ENCODE measurements around the gene PGA3. TPM values are rescaled to one million over a fixed set of nuclear protein-coding genes. Genes with fewer than 3 reads are reported as not detected.

PGA3 gene
- total RNA-seq, 1 donor from 2014 or later = 2.5 TPM

- intact Hi-C loops (cut with DNase I) = no loop called here
Observed at GRCh38 chr11:61258546-61258945, 55.2 kb downstream of the PGA3 start.

GRCh38 chr11:61259363-61259762 lies 56.0 kb downstream of the PGA3 start:
- Histone ChIP-seq H3K27me3 (no peaks in the 10 kb centered on the region), H3K4me3 (no peak overlapping the region), H3K36me3 (no peaks in the 10 kb centered on the region), H3K27ac (no peak overlapping the region), H3K4me1 (no peaks in the 10 kb centered on the region), H3K9me3 (no peaks in the 10 kb centered on the region)
- intact Hi-C loops (cut with DNase I) = no loop called here
- no peak for DNase-seq (ENCODE audit: extremely low spot score in 2 of 2)
- TF ChIP-seq CTCF (IDR thresholded peaks at IDR 0.05) (no peak), POLR2AphosphoS5 (IDR thresholded peaks at IDR 0.05; ENCODE audit: insufficient read depth in 1 of 2, low read depth in 1 of 2) (no peak)

More at GRCh38 chr11:61258546-61258945, 55.2 kb downstream of the PGA3 start:
- DNase-seq (ENCODE audit: extremely low spot score in 2 of 2) = no peak
- no peak overlapping the region for H3K4me3 ChIP-seq
- H3K27me3 ChIP-seq = no peaks in the 10 kb centered on the region
- no peak for TF ChIP-seq POLR2A (IDR thresholded peaks at IDR 0.05)
- TF ChIP-seq CTCF (IDR thresholded peaks at IDR 0.05) = no peak
- no peak for TF ChIP-seq POLR2AphosphoS5 (IDR thresholded peaks at IDR 0.05; ENCODE audit: insufficient read depth in 1 of 2, low read depth in 1 of 2)
- no peak overlapping the region for H3K27ac ChIP-seq
- no peaks in the 10 kb centered on the region for H3K36me3 ChIP-seq
- no peaks in the 10 kb centered on the region for H3K4me1 ChIP-seq
- H3K9me3 ChIP-seq = no peaks in the 10 kb centered on the region

Other genes with a start within 250 kb of the PGA3 start
- 3.9 TPM for gene CD6, start 231.8 kb upstream of the PGA3 start, total RNA-seq
- 0.98 TPM for gene CD5, start 101.0 kb upstream of the PGA3 start, total RNA-seq
- gene VPS37C, start 42.1 kb upstream of the PGA3 start, total RNA-seq = 15.7 TPM
- gene PGA4, start 18.8 kb downstream of the PGA3 start, total RNA-seq = 7.6 TPM
- not detected for gene PGA5, start 37.7 kb downstream of the PGA3 start, total RNA-seq
- gene VWCE, start 91.8 kb downstream of the PGA3 start, total RNA-seq = 3.4 TPM
- gene DDB1, start 129.6 kb downstream of the PGA3 start, total RNA-seq = 132 TPM
- 22.6 TPM for gene TKFC, start 129.7 kb downstream of the PGA3 start, total RNA-seq
- 26.5 TPM for gene CYB561A3, start 158.4 kb downstream of the PGA3 start, total RNA-seq
- gene TMEM138, start 158.9 kb downstream of the PGA3 start, total RNA-seq = 19.9 TPM
- 16.0 TPM for gene TMEM216, start 189.1 kb downstream of the PGA3 start, total RNA-seq
- 50.8 TPM for gene CPSF7, start 226.5 kb downstream of the PGA3 start, total RNA-seq
- 24.3 TPM for gene SDHAF2, start 226.6 kb downstream of the PGA3 start, total RNA-seq